BLaER1 treated with 17β-estradiol and CSF1 and Interleukin-3, amounts not matched to agents 10 nM and 100 nM (cell line): ENCODE measurements around the gene SDK2.

Experiments used
- H3K27ac ChIP-seq, 11 experiments: shearing (Covaris generic); formaldehyde crosslinking; 2 replicates each; pipeline ENCODE4 v1.8.1; 2022
- H3K27me3 ChIP-seq, 11 experiments: shearing (Covaris generic); formaldehyde crosslinking; 2 replicates each; pipeline ENCODE4 v1.8.1; 2022
- H3K36me3 ChIP-seq, 11 experiments: shearing (Covaris generic); formaldehyde crosslinking; 2 replicates each; pipeline ENCODE4 v1.8.1; 2022
- H3K4me1 ChIP-seq, 10 experiments: shearing (Covaris generic); formaldehyde crosslinking; 2 replicates each; pipeline ENCODE4 v1.8.1; 2022
- H3K4me2 ChIP-seq, 11 experiments: shearing (Covaris generic); formaldehyde crosslinking; 2 replicates each; pipeline ENCODE4 v1.8.1; 2022
- H3K4me3 ChIP-seq, 10 experiments: shearing (Covaris generic); formaldehyde crosslinking; 2 replicates each; pipeline ENCODE4 v1.8.1; 2022
- H3K9ac ChIP-seq, 11 experiments: shearing (Covaris generic); formaldehyde crosslinking; 2 replicates each; pipeline ENCODE4 v1.8.1; 2022
- H3K9me3 ChIP-seq, 11 experiments: shearing (Covaris generic); formaldehyde crosslinking; replicated peaks in 1 of 11; 2 replicates each; pipeline ENCODE4 v1.8.1; 2022
- H4K20me1 ChIP-seq, 11 experiments: shearing (Covaris generic); formaldehyde crosslinking; 2 replicates each; pipeline ENCODE4 v1.8.1; 2022
- Cebpa-rat ChIP-seq, 11 experiments: shearing (Covaris generic); IDR thresholded peaks; 2 replicates each; pipeline ENCODE4 v1.8.1; 2022

Gene SDK2

GRCh38 chr17:73648543-73648820, 4.2 kb upstream of the SDK2 start:
- TF ChIP-seq Cebpa-rat (IDR thresholded peaks at IDR 0.05): no peak
- peaks cover 21 to 39% (median 33%) of the 10 kb centered on the region in 11 experiments; a peak in 20 of 22 replicates for H3K27me3 ChIP-seq
- H4K20me1 ChIP-seq: peaks cover 0 to 9% (median 0%) of the 10 kb centered on the region in 11 experiments; a peak in 5 of 22 replicates
- H3K27ac ChIP-seq: no peak overlapping the region
- peaks cover 8 to 19% (median 10%) of the 10 kb centered on the region in 11 experiments for H3K9me3 ChIP-seq
- H3K4me2 ChIP-seq: no peak overlapping the region
- no peak overlapping the region for H3K4me3 ChIP-seq
- no peaks in the 10 kb centered on the region for H3K36me3 ChIP-seq
- no peak overlapping the region for H3K9ac ChIP-seq
- peaks cover 0 to 18% (median 6%) of the 10 kb centered on the region in 10 experiments; a peak in 10 of 20 replicates for H3K4me1 ChIP-seq

GRCh38 chr17:73647772-73648542, 3.7 kb upstream of the SDK2 start:
- no peak for TF ChIP-seq Cebpa-rat (IDR thresholded peaks at IDR 0.05)
- peaks cover 0 to 14% (median 1%) of the 10 kb centered on the region in 11 experiments; a peak in 6 of 22 replicates for H4K20me1 ChIP-seq
- H3K9me3 ChIP-seq: peaks cover 3 to 14% (median 5%) of the 10 kb centered on the region in 11 experiments; a peak in 21 of 22 replicates
- H3K36me3 ChIP-seq: no peaks in the 10 kb centered on the region
- peaks cover 26 to 44% (median 38%) of the 10 kb centered on the region in 11 experiments; a peak in 20 of 22 replicates for H3K27me3 ChIP-seq
- no peak overlapping the region for H3K9ac ChIP-seq
- H3K27ac ChIP-seq: no peak overlapping the region
- no peak overlapping the region for H3K4me3 ChIP-seq
- H3K4me1 ChIP-seq: peaks cover under 1 to 23% (median 10%) of the 10 kb centered on the region in 10 experiments; a peak in 15 of 20 replicates
- no peak overlapping the region for H3K4me2 ChIP-seq

GRCh38 chr17:73647301-73647695, 3.1 kb upstream of the SDK2 start:
- H3K36me3 ChIP-seq: no peaks in the 10 kb centered on the region
- H3K9me3 ChIP-seq: peaks cover 0 to 7% (median 0%) of the 10 kb centered on the region in 11 experiments; a peak in 1 of 22 replicates
- H3K27me3 ChIP-seq: peaks cover 33 to 50% (median 45%) of the 10 kb centered on the region in 11 experiments; a peak in 20 of 22 replicates
- H3K4me2 ChIP-seq: no peak overlapping the region
- H3K4me3 ChIP-seq: no peak overlapping the region
- H3K9ac ChIP-seq: no peak overlapping the region
- H3K4me1 ChIP-seq: peaks cover 7 to 30% (median 17%) of the 10 kb centered on the region in 10 experiments; a peak in 19 of 20 replicates
- no peak for TF ChIP-seq Cebpa-rat (IDR thresholded peaks at IDR 0.05)
- peaks cover 0 to 21% (median 7%) of the 10 kb centered on the region in 11 experiments; a peak in 8 of 22 replicates for H4K20me1 ChIP-seq
- no peak overlapping the region for H3K27ac ChIP-seq

GRCh38 chr17:73646409-73647300, 2.4 kb upstream of the SDK2 start:
- H3K27me3 ChIP-seq: peaks cover 34 to 57% (median 49%) of the 10 kb centered on the region in 11 experiments; a peak in 20 of 22 replicates
- H3K4me1 ChIP-seq: peaks cover 13 to 36% (median 23%) of the 10 kb centered on the region in 10 experiments; a peak in 19 of 20 replicates
- 0 out of 22 replicates have a peak, but pooled peaks cover 0 to under 1% (median 0%) of the 10 kb centered on the region in 11 experiments for H3K9me3 ChIP-seq
- no peaks in the 10 kb centered on the region for H3K36me3 ChIP-seq
- H4K20me1 ChIP-seq: peaks cover 0 to 27% (median 10%) of the 10 kb centered on the region in 11 experiments; a peak in 9 of 22 replicates
- H3K27ac ChIP-seq: no peak overlapping the region
- peak overlapping the region in 1 of 11 experiments; percentile 6; a peak in 1 of 22 replicates for H3K4me2 ChIP-seq
- TF ChIP-seq Cebpa-rat (IDR thresholded peaks at IDR 0.05): no peak
- no peak overlapping the region for H3K4me3 ChIP-seq
- H3K9ac ChIP-seq: no peak overlapping the region

- Histone ChIP-seq H3K4me3 (peak overlapping the region; percentile 58 to 77 (median 74)), H3K27me3 (peaks cover 34 to 66% (median 54%) of the 10 kb centered on the region in 11 experiments; a peak in 20 of 22 replicates), H3K9ac (peak overlapping the region; percentile 57 to 80 (median 70); a peak in 21 of 22 replicates), H3K27ac (peak overlapping the region in 8 of 11 experiments; percentile 6 to 60 (median 46); a peak in 10 of 22 replicates), H3K4me1 (peaks cover 14 to 41% (median 32%) of the 10 kb centered on the region in 10 experiments; a peak in 19 of 20 replicates), H3K9me3 (no peaks in the 10 kb centered on the region), H3K36me3 (no peaks in the 10 kb centered on the region), H4K20me1 (peaks cover 0 to 33% (median 11%) of the 10 kb centered on the region in 11 experiments; a peak in 9 of 22 replicates), H3K4me2 (peak overlapping the region; percentile 85 to 100 (median 99))
- TF ChIP-seq Cebpa-rat (IDR thresholded peaks at IDR 0.05): no peak
Measured at GRCh38 chr17:73645050-73645871, 1.0 kb upstream of the SDK2 start.

GRCh38 chr17:73643852-73644144, 447 bp downstream of the SDK2 start:
- Histone ChIP-seq H3K9me3 (no peaks in the 10 kb centered on the region), H3K4me1 (peaks cover 14 to 46% (median 32%) of the 10 kb centered on the region in 10 experiments; a peak in 19 of 20 replicates), H3K9ac (peak overlapping the region in 10 of 11 experiments; percentile 57 to 80 (median 72); a peak in 18 of 22 replicates), H3K27me3 (peaks cover 34 to 66% (median 54%) of the 10 kb centered on the region in 11 experiments; a peak in 20 of 22 replicates), H3K27ac (peak overlapping the region in 1 of 11 experiments; percentile 35; a peak in 4 of 22 replicates), H3K36me3 (no peaks in the 10 kb centered on the region), H3K4me3 (peak overlapping the region; percentile 58 to 77 (median 74)), H4K20me1 (peaks cover 0 to 41% (median 11%) of the 10 kb centered on the region in 11 experiments; a peak in 9 of 22 replicates), H3K4me2 (peak overlapping the region; percentile 85 to 100 (median 99))
- no peak for TF ChIP-seq Cebpa-rat (IDR thresholded peaks at IDR 0.05)

GRCh38 chr17:73643001-73643851, 1.0 kb downstream of the SDK2 start:
- TF ChIP-seq Cebpa-rat (IDR thresholded peaks at IDR 0.05): no peak
- H3K27me3 ChIP-seq: peaks cover 34 to 66% (median 54%) of the 10 kb centered on the region in 11 experiments; a peak in 20 of 22 replicates
- H3K4me2 ChIP-seq: peak overlapping the region; percentile 85 to 100 (median 99)
- H3K27ac ChIP-seq: no peak overlapping the region; a peak in 3 of 22 replicates
- H4K20me1 ChIP-seq: peaks cover 0 to 42% (median 11%) of the 10 kb centered on the region in 11 experiments; a peak in 9 of 22 replicates
- H3K9me3 ChIP-seq: no peaks in the 10 kb centered on the region
- no peaks in the 10 kb centered on the region for H3K36me3 ChIP-seq
- peak overlapping the region; percentile 53 to 77 (median 74) for H3K4me3 ChIP-seq
- H3K4me1 ChIP-seq: peaks cover 14 to 46% (median 32%) of the 10 kb centered on the region in 10 experiments; a peak in 19 of 20 replicates
- peak overlapping the region; percentile 30 to 79 (median 61); a peak in 19 of 22 replicates for H3K9ac ChIP-seq
